CD14-positive monocyte (primary cell): ENCODE data around the gene BAG1. TPM values are rescaled to one million over a fixed set of nuclear protein-coding genes. Genes with fewer than 3 reads are reported as not detected.

Source experiments
- DNase-seq, 3 donors: peaks; one replicate each; pipeline ENCODE4 v3.0.0-alpha.2; 2011 to 2022
- H2AFZ ChIP-seq: 2 replicates; pipeline ENCODE4 v1.6.0; 2012; ENCODE audit warnings: mild to moderate bottlenecking, low read depth, low read length, inconsistent platforms; ENCODE audit not compliant: insufficient read depth, poor library complexity, severe bottlenecking
- H3K27ac ChIP-seq, 2 donors: 1 replicate in 1 of 2; 2 replicates in 1 of 2; pipeline ENCODE4 v1.5.1; 2012 to 2013; ENCODE audit warnings: low read length in 2 of 2, control low read depth in 1 of 2, inconsistent platforms in 1 of 2, low read depth in 1 of 2, mild to moderate bottlenecking in 1 of 2
- H3K27me3 ChIP-seq, 2 donors: one replicate each; pipeline versions ENCODE4 v1.6.0 to v1.6.1; 2011 to 2013; ENCODE audit warnings: low read length in 2 of 2; ENCODE audit not compliant: control insufficient read depth in 2 of 2, insufficient read depth in 2 of 2
- H3K36me3 ChIP-seq, 2 donors: replicated peaks in 1 of 2; 1 replicate in 1 of 2; 2 replicates in 1 of 2; pipeline versions ENCODE4 v1.5.1 to v1.6.1; 2012 to 2013; ENCODE audit warnings: low read length in 2 of 2, control low read depth in 1 of 2, inconsistent platforms in 1 of 2, mild to moderate bottlenecking in 1 of 2; ENCODE audit not compliant: insufficient read depth in 2 of 2, control insufficient read depth in 1 of 2
- H3K4me1 ChIP-seq, 2 donors: 1 replicate in 1 of 2; 2 replicates in 1 of 2; pipeline versions ENCODE4 v1.5.1 to v1.6.1; 2012 to 2013; ENCODE audit warnings: low read length in 2 of 2, control low read depth in 1 of 2, inconsistent platforms in 1 of 2, mild to moderate bottlenecking in 1 of 2, moderate library complexity in 1 of 2; ENCODE audit not compliant: insufficient read depth in 2 of 2, control insufficient read depth in 1 of 2
- H3K4me2 ChIP-seq: replicated peaks from 2 replicates; pipeline ENCODE3; 2012; ENCODE audit warnings: low read length, moderate library complexity, mild to moderate bottlenecking; ENCODE audit not compliant: poor library complexity, severe bottlenecking; ENCODE audit errors: extremely low read depth
- H3K4me3 ChIP-seq, 3 experiments: fragments of 200-600 bp in 1 of 3; sonication (generic) in 1 of 3; replicated peaks in 1 of 3; 1 replicate in 2 of 3; 2 replicates in 1 of 3; pipeline ENCODE4 v1.5.1; 2011 to 2013; ENCODE audit warnings: low read length in 3 of 3, mild to moderate bottlenecking in 3 of 3, control low read depth in 2 of 3, low read depth in 2 of 3, inconsistent platforms in 1 of 3, moderate library complexity in 1 of 3
- H3K79me2 ChIP-seq: 2 replicates; pipeline ENCODE4 v1.6.0; 2012; ENCODE audit warnings: mild to moderate bottlenecking, control low read depth, inconsistent platforms, low read length, moderate library complexity; ENCODE audit not compliant: insufficient read depth
- H3K9ac ChIP-seq: 2 replicates; pipeline ENCODE4 v1.6.0; 2017; ENCODE audit warnings: low read length, mild to moderate bottlenecking; ENCODE audit not compliant: insufficient read depth, poor library complexity, severe bottlenecking
- H3K9me3 ChIP-seq, 2 donors: replicated peaks in 1 of 2; 1 replicate in 1 of 2; 2 replicates in 1 of 2; pipeline versions ENCODE4 v1.5.1 to v1.6.1; 2012 to 2013; ENCODE audit warnings: low read length in 2 of 2, control low read depth in 1 of 2; ENCODE audit not compliant: control insufficient read depth in 1 of 2, insufficient read depth in 1 of 2
- H4K20me1 ChIP-seq: 2 replicates; pipeline ENCODE4 v1.6.0; 2012; ENCODE audit warnings: mild to moderate bottlenecking, low read length, control low read depth, moderate library complexity; ENCODE audit not compliant: insufficient read depth
- H3K27ac Mint-ChIP-seq, 7 donors: one replicate each; pipeline ENCODE4 v1.8.0; 2020; ENCODE audit warnings: mild to moderate bottlenecking in 7 of 7, mixed read lengths in 7 of 7, moderate library complexity in 6 of 7, inconsistent platforms in 2 of 7
- H3K27me3 Mint-ChIP-seq, 3 donors: one replicate each; pipeline ENCODE4 v1.8.0; 2021 to 2022; ENCODE audit warnings: low read depth in 3 of 3, mild to moderate bottlenecking in 3 of 3, mixed read lengths in 3 of 3, moderate library complexity in 3 of 3, inconsistent platforms in 1 of 3
- H3K36me3 Mint-ChIP-seq, 2 donors: one replicate each; pipeline ENCODE4 v1.8.0; 2020; ENCODE audit warnings: mixed read lengths in 2 of 2, inconsistent platforms in 1 of 2, mild to moderate bottlenecking in 1 of 2
- H3K4me1 Mint-ChIP-seq: one replicate; pipeline ENCODE4 v1.8.0; 2020; ENCODE audit warnings: mild to moderate bottlenecking, mixed read lengths
- H3K4me3 Mint-ChIP-seq, 2 donors: one replicate each; pipeline ENCODE4 v1.8.0; 2020; ENCODE audit warnings: mild to moderate bottlenecking in 2 of 2, mixed read lengths in 2 of 2, moderate library complexity in 1 of 2
- H3K9me3 Mint-ChIP-seq, 7 donors: one replicate each; pipeline ENCODE4 v1.8.0; 2020 to 2022; ENCODE audit warnings: mixed read lengths in 7 of 7, mild to moderate bottlenecking in 6 of 7, moderate library complexity in 6 of 7, inconsistent platforms in 2 of 7
- CTCF ChIP-seq: fragments of 200-600 bp; IDR thresholded peaks from one replicate; pipeline ENCODE4 v1.8.0; 2022; ENCODE audit warnings: antibody characterized with exemption, mild to moderate bottlenecking
- WGBS: methylation state at CpG from one replicate; pipeline ENCODE4 v1.1.5; 2013; ENCODE audit warnings: missing lambda C conversion rate; ENCODE audit not compliant: insufficient coverage; 5-methylcytosine and 5-hydroxymethylcytosine counted together
- intact Hi-C, 2 donors: fragments of 100-400 bp; cut with micrococcal nuclease; formaldehyde crosslinking; loops; one replicate each; pipeline versions ENCODE4 v1.15.0 to v1.15.1; 2023
- polyA plus RNA-seq, 3 donors: library from polyadenylated mRNA; depleted of rRNA in 1 of 3; unstranded in 2 of 3; stranded (reverse) in 1 of 3; fragments of 300-500 nt in 2 of 3; fragments of >200 nt in 1 of 3; fragmentation: Illumina TruSeq in 2 of 3; gene quantifications; 1 replicate in 2 of 3; 2 replicates in 1 of 3; pipeline ENCODE4 v1.2.3, GENCODE V29; 2012 to 2021

BAG1 gene
- polyA plus RNA-seq, 3 donors = 41.8 to 94.5 (median 93.6) TPM

- Histone ChIP-seq H4K20me1 (peaks cover 14% of the 10 kb centered on the region), H3K9ac (peak overlapping the region; percentile 15), H3K9me3 (no peaks in the 10 kb centered on the region), H3K4me3 (no peak overlapping the region), H2AFZ (no peak overlapping the region), H3K27ac (peak overlapping the region; percentile 1 to 80), H3K4me1 (peaks cover 19 to 20% of the 10 kb centered on the region in 2 donors), H3K27me3 (no peaks in the 10 kb centered on the region), H3K79me2 (peaks cover 89% of the 10 kb centered on the region), H3K4me2 (no peak overlapping the region), H3K36me3 (peaks cover 43 to 91% of the 10 kb centered on the region in 2 donors)
- TF ChIP-seq CTCF = no peak
- peak overlapping the region; percentile 78 to 92 (median 87) for H3K27ac Mint-ChIP-seq
- H3K27me3 Mint-ChIP-seq = no peaks in the 10 kb centered on the region
- H3K36me3 Mint-ChIP-seq = peaks cover 65 to 72% of the 10 kb centered on the region in 2 donors
- peaks cover 44% of the 10 kb centered on the region for H3K4me1 Mint-ChIP-seq
- H3K4me3 Mint-ChIP-seq = no peak overlapping the region
- intact Hi-C loops = loop anchor here in 1 of 2 donors (10.0 kb wide), 1 partner anchor 177 kb away; the partner anchor contains the start of gene NOL6
- WGBS = 0% methylated on average over 1 of the region's 1 CpG
- DNase-seq = peak; percentile 69 to 79 (median 78)
- H3K9me3 Mint-ChIP-seq = no peaks in the 10 kb centered on the region
These were observed 32.9 kb upstream of the BAG1 start for GRCh38 chr9:33297432-33297831.

GRCh38 chr9:33295571-33295970 lies 31.1 kb upstream of the BAG1 start:
- TF ChIP-seq CTCF = no peak
- no peak overlapping the region for H2AFZ ChIP-seq
- H3K27me3 ChIP-seq = no peaks in the 10 kb centered on the region
- H3K9me3 ChIP-seq = no peaks in the 10 kb centered on the region
- no peak overlapping the region for H3K4me2 ChIP-seq
- Mint-ChIP-seq H3K36me3 (peaks cover 60 to 71% of the 10 kb centered on the region in 2 donors), H3K4me3 (no peak overlapping the region), H3K27ac (peak overlapping the region in 4 of 7 donors; percentile 34 to 78 (median 54)), H3K9me3 (no peaks in the 10 kb centered on the region), H3K4me1 (peaks cover 61% of the 10 kb centered on the region), H3K27me3 (no peaks in the 10 kb centered on the region)
- peaks cover 29 to 37% of the 10 kb centered on the region in 2 donors for H3K4me1 ChIP-seq
- peaks cover 30 to 79% of the 10 kb centered on the region in 2 donors for H3K36me3 ChIP-seq
- peak overlapping the region in 1 of 2 donors; percentile 80 for H3K27ac ChIP-seq
- no peak for DNase-seq
- no CpG with 5 or more reads among the region's 2 CpGs for WGBS
- intact Hi-C loops = loop anchor here in 1 of 2 donors (10.0 kb wide), 1 partner anchor 179 kb away; the partner anchor contains the start of gene NOL6
- no peak overlapping the region for H3K4me3 ChIP-seq
- no peak overlapping the region for H3K9ac ChIP-seq
- H3K79me2 ChIP-seq = peaks cover 96% of the 10 kb centered on the region
- peaks cover 8% of the 10 kb centered on the region for H4K20me1 ChIP-seq
